HG03439 (cell line): ENCODE results near the gene DLK1.

Experiments used
- ATAC-seq: cut with Tn5 transposase; IDR thresholded peaks from one replicate; pipeline ENCODE4 v1.9.1; 2021; ENCODE audit warnings: mild to moderate bottlenecking, moderate library complexity; ENCODE audit not compliant: unreplicated experiment

Gene DLK1

GRCh38 chr14:100787659-100788058 is 61.0 kb downstream of the DLK1 start:
- ATAC-seq = no peak
